Measurements from ENCODE around the gene PSMB2. TPM values are rescaled to one million over a fixed set of nuclear protein-coding genes. Genes with fewer than 3 reads are reported as not detected.

The PSMB2 gene
- total and polyA plus RNA-seq, 10 of the 15 experiments (the other 5 are each of a cell fraction or from before 2014, with no cell fraction given), result 71.7 to 299 (median 145) TPM

GRCh38 chr1:35637401-35637809 is 3.9 kb downstream of the PSMB2 start:
- no TSS peak for BruUV-seq (replicated peaks)
- Histone ChIP-seq H3K9ac (ENCODE audit: control insufficient read depth, insufficient read depth, low read length) (peak overlapping the region; percentile 60), H3K27ac (ENCODE audit: control insufficient read depth, insufficient read depth) (peak overlapping the region; percentile 82), H3K79me2 (ENCODE audit: control insufficient read depth, insufficient read depth, low read length) (peaks cover 65% of the 10 kb centered on the region), H3K9me3 (replicated peaks; ENCODE audit: control insufficient read depth, insufficient read depth, low read length) (no peaks in the 10 kb centered on the region), H3K4me2 (ENCODE audit: control insufficient read depth, insufficient read depth) (peak overlapping the region; percentile 56), H3K4me1 (ENCODE audit: control insufficient read depth, insufficient read depth, low read length) (no peaks in the 10 kb centered on the region; the same call in 1 of the 2 replicates), H3K36me3 (ENCODE audit: control insufficient read depth in 2 of 2, insufficient read depth in 2 of 2, low read length in 1 of 2) (peaks cover 0 to 15% of the 10 kb centered on the region in 2 experiments), H3K27me3 (replicated peaks in 1 of 2; ENCODE audit: control insufficient read depth in 2 of 2, insufficient read depth in 2 of 2, low read length in 1 of 2) (no peaks in the 10 kb centered on the region), H4K20me1 (ENCODE audit: control insufficient read depth, insufficient read depth) (no peaks in the 10 kb centered on the region), H3K4me3 (peak overlapping the region; percentile 76), H2AFZ (ENCODE audit: control insufficient read depth, low read depth, low read length) (no peak overlapping the region)
- DNase-seq (ENCODE audit: low read depth, low spot score), result peak; percentile 25
- ChIA-PET CTCF (interaction anchor here (0.8 to 3.1 kb wide), 8 partner anchors 8 to 186 kb away, joined by 3 to 14 read pairs (median 6); partner anchors contain the start of gene CLSPN), RAD21 (ENCODE audit: unreplicated experiment) (interaction anchor here (0.7 to 1.8 kb wide), 3 partner anchors 78 to 100 kb away, joined by 3 to 18 read pairs (median 4); no protein-coding TSS in a partner anchor), SMC1A (ENCODE audit: uncharacterized antibody, unreplicated experiment) (interaction anchor here (0.6 to 1.9 kb wide), 11 partner anchors 9 to 369 kb away, joined by 3 to 15 read pairs (median 3); partner anchors contain the start of genes CLSPN and ZMYM4), POLR2A (no interaction called here)
- in situ Hi-C loops (cut with MboI), result no loop called here
- intact Hi-C loops (cut with micrococcal nuclease; ENCODE audit: unreplicated experiment), result no loop called here
- no peak for FAIRE-seq
- WGBS (ENCODE audit: insufficient coverage, insufficient replicate concordance, low lambda C conversion rate, missing lambda C conversion rate), result 8% methylated on average over 1 of the region's 1 CpG
- no peak for ATAC-seq
- TF ChIP-seq RELB (IDR thresholded peaks at IDR 0.05; ENCODE audit: low read depth) (0 out of 2 replicates have a peak, but pooled peaks have one; percentile 26), BACH1 (IDR thresholded peaks at IDR 0.05; ENCODE audit: borderline replicate concordance) (peak; percentile 62; the same call in 1 of the 2 replicates), CREB1 (IDR thresholded peaks at IDR 0.05; ENCODE audit: low read depth) (no peak), RCOR1 (conservative IDR thresholded peaks at IDR 0.05; ENCODE audit: low read depth, low read length) (no peak), SKIL (IDR thresholded peaks at IDR 0.05; ENCODE audit: low read depth, poor library complexity, severe bottlenecking) (peak; percentile 31), RBBP5 (conservative IDR thresholded peaks at IDR 0.05) (no peak), EZH2 (IDR thresholded peaks at IDR 0.05; ENCODE audit: borderline replicate concordance, control insufficient read depth, low read depth, low read length) (no peak), NFXL1 (IDR thresholded peaks at IDR 0.05; ENCODE audit: borderline replicate concordance) (no peak), IRF5 (IDR thresholded peaks at IDR 0.05; ENCODE audit: borderline replicate concordance) (no peak), JUNB (IDR thresholded peaks at IDR 0.05) (no peak), ZBTB40 (IDR thresholded peaks at IDR 0.05; ENCODE audit: borderline replicate concordance) (no peak), ZNF207 (IDR thresholded peaks at IDR 0.05; ENCODE audit: borderline replicate concordance) (no peak), NR2C2 (IDR thresholded peaks at IDR 0.05; ENCODE audit: borderline replicate concordance, control insufficient read depth, insufficient read length, low read depth) (no peak), RB1 (IDR thresholded peaks at IDR 0.05; ENCODE audit: borderline replicate concordance) (no peak; the same call in 1 of the 2 replicates), SMC3 (IDR thresholded peaks at IDR 0.05; ENCODE audit: borderline replicate concordance, low read length) (no peak)
